Myocyte (in vitro differentiated cells): ENCODE data around the gene CHD5. TPM values are rescaled to one million over a fixed set of nuclear protein-coding genes. Genes with fewer than 3 reads are reported as not detected.
A peak's percentile ranks its signal among the peaks of the same experiment; 100 is the strongest.

ENCODE experiments used
- DNase-seq: peaks from one replicate; pipeline ENCODE4 v3.0.0-alpha.2; 2012; ENCODE audit warnings: low read depth
- total RNA-seq: library from RNA; depleted of rRNA; stranded (reverse); fragments of >200 nt; gene quantifications from 2 replicates; pipeline ENCODE4 v1.2.3, GENCODE V29; 2014

CHD5 gene
- total RNA-seq, 1 donor from 2014 or later, result not detected

GRCh38 chr1:6134206-6134605, 45.9 kb downstream of the CHD5 start:
- DNase-seq, result no peak

GRCh38 chr1:6133146-6133895, 46.8 kb downstream of the CHD5 start:
- DNase-seq, result no peak

GRCh38 chr1:6131561-6131960, 48.6 kb downstream of the CHD5 start:
- DNase-seq, result no peak

GRCh38 chr1:6130596-6130995, 49.5 kb downstream of the CHD5 start:
- no peak for DNase-seq

GRCh38 chr1:6130036-6130435, 50.1 kb downstream of the CHD5 start:
- DNase-seq, result no peak

GRCh38 chr1:6129313-6129712, 50.8 kb downstream of the CHD5 start:
- no peak for DNase-seq

GRCh38 chr1:6128276-6129081, 51.6 kb downstream of the CHD5 start:
- no peak for DNase-seq

GRCh38 chr1:6127587-6128163, 52.4 kb downstream of the CHD5 start:
- DNase-seq, result peak; percentile 42

- no peak for DNase-seq
Observed at GRCh38 chr1:6126521-6127067, 53.5 kb downstream of the CHD5 start.

GRCh38 chr1:6126028-6126427, 54.1 kb downstream of the CHD5 start:
- no peak for DNase-seq

GRCh38 chr1:6125366-6125765, 54.8 kb downstream of the CHD5 start:
- DNase-seq, result no peak

- DNase-seq, result no peak
Observed at GRCh38 chr1:6124746-6125365, 55.3 kb downstream of the CHD5 start.

GRCh38 chr1:6124341-6124740, 55.8 kb downstream of the CHD5 start:
- no peak for DNase-seq

GRCh38 chr1:6123816-6124215, 56.3 kb downstream of the CHD5 start:
- no peak for DNase-seq

GRCh38 chr1:6123083-6123482, 57.0 kb downstream of the CHD5 start:
- DNase-seq, result no peak

GRCh38 chr1:6121651-6122370, 58.3 kb downstream of the CHD5 start:
- DNase-seq, result no peak

GRCh38 chr1:6121021-6121421, 59.1 kb downstream of the CHD5 start:
- no peak for DNase-seq

- no peak for DNase-seq
Observed at GRCh38 chr1:6118415-6118814, 61.7 kb downstream of the CHD5 start.

- DNase-seq, result no peak
Observed at GRCh38 chr1:6117624-6118023, 62.5 kb downstream of the CHD5 start.

GRCh38 chr1:6117064-6117463, 63.1 kb downstream of the CHD5 start:
- no peak for DNase-seq

GRCh38 chr1:6116137-6116536, 64.0 kb downstream of the CHD5 start:
- DNase-seq, result peak; percentile 17
